HG03175 (cell line): ENCODE results near the gene CELSR1.

Experiments used
- ATAC-seq: cut with Tn5 transposase; IDR thresholded peaks from one replicate; pipeline ENCODE4 v1.9.1; 2021; ENCODE audit warnings: mild to moderate bottlenecking, moderate library complexity; ENCODE audit not compliant: unreplicated experiment

The CELSR1 gene

DNA sequence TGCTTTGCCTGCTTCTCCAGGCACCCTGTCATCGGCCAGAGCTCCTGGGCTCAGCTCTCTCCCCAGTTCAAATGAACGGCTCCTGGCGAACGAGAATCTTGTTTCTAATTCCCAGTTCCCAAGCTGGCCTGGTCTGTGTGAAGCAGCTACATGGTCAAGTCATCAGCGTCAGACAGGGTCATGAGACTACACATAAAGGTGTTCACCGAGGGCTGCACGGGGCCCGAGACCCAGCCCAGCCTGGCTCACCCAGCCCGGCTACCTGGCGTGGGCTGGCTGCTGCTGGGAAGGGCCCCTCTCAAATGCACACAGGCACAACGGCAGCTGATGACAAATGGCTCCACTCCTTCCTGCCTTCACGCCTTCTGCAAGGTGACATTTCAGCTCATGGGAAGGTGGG lies 14.6 kb upstream of the CELSR1 start:
- ATAC-seq, result no peak

DNA sequence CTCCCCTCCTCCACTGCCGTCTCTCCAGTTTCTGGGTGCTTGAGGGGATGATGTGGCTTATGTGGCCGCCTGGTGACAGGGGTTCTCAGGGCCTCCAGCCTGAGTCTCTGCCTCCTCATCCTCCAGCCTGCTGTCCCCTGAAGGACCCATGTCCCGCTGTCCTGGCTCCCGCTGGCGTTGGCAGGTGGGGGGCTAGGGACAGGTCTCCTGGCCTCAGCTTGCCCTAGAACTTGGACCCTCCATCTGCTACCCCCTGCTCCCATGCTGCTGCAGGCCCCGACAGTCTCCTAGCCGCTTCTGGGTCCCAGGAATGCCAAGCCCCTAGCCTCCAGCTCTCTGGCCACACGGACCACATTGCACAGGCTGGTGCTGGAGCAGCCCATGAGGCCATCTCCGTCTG lies 13.9 kb upstream of the CELSR1 start:
- ATAC-seq, result no peak

DNA sequence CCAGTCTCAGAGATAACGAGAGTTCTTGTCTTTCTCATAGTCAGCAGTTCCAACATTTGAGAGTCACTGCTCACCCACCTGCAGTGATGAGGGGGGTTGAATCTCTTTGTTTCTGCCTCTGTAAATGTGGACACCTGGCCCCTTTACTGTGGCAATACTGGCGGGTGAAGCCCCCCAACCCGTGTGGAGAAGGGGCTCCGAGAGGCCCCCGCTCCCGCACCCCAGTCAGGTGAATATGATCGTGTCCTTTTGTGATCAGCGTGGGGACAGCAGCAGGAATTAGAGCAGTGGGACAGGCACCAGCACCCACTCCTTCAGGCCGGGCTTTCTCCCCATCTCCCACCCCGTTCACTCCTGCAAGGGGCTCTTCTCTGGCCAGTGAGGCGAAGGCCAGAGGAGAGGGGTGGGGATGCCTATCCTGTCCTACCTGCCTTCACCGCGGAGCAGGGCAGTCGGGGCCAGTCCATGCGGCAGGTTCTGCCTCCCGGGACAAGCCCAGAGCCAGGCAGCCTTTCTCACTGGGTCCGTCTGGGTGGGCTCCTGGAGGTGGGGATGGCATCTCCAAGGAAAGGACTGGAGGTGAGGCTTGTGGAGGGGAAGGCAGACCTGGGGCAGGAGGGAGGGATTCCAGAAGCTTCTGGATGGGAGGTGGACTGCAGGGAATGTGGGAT lies 12.7 kb upstream of the CELSR1 start:
- no peak for ATAC-seq

DNA sequence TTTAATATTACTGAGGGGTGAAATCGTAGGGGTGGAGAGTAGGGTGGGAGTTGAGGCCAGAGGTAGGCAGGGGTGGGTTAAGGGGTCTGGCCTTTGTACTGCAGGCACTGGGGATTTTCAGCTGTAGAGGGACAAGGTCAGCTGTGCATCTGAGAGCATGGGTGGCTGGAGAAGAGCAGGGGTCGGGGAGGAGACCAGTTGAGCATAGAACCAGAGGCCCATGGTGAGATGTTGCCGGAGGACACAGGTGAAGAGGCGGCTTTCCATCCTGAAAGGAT lies 12.1 kb upstream of the CELSR1 start:
- ATAC-seq, result no peak

DNA sequence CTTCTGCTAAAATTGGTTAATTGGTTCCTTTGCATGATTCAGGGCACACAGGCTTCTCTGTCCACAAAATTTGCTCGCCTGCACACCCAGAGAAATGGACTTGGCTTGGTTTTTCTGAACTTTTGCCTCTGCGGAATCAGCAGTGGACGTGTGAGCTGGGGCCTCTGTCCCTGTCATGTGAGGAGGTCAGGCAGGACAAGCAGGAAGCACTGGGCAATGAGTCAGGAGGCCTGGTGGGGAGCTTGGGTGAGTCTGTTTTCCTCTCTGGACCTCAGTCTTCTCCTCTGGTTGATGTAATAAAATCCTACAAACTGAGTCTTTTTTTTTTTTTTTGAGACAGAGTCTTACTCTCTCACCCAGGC lies 10.4 kb upstream of the CELSR1 start:
- ATAC-seq, result no peak

DNA sequence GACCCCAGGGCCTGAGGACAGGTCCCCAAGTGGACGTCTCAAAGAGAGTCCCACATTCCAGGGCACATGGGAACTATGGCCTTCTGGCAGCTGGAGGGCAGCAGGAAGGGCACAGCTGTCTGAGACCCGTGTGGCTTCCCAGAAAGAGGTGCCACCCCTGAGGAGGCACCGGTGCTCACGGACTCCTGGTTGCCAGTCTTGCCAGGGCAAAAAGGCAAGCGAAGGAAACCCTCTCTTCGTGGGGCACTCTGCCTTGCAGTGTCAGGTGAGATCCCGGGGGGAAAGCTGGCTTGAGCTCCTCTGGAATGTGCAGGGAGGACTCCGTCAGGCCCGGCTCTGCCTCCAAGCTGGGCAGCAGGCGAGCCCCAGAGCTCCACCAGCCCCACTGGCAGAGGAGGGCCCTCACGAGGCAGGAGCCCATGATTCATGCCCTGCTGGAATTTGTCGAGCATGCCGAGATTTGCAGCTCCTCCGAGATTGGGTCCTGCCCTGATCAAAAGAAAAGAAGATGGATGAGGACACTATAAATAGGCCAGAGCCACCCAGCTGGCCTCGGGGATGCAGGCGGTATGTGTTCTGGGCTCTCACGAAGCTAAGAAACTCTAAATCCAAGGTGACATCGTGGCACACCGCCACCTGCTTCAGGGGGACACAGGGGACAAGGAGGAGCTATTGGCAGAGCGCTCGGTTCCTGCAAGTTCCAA lies 9.9 kb upstream of the CELSR1 start:
- ATAC-seq, result no peak

DNA sequence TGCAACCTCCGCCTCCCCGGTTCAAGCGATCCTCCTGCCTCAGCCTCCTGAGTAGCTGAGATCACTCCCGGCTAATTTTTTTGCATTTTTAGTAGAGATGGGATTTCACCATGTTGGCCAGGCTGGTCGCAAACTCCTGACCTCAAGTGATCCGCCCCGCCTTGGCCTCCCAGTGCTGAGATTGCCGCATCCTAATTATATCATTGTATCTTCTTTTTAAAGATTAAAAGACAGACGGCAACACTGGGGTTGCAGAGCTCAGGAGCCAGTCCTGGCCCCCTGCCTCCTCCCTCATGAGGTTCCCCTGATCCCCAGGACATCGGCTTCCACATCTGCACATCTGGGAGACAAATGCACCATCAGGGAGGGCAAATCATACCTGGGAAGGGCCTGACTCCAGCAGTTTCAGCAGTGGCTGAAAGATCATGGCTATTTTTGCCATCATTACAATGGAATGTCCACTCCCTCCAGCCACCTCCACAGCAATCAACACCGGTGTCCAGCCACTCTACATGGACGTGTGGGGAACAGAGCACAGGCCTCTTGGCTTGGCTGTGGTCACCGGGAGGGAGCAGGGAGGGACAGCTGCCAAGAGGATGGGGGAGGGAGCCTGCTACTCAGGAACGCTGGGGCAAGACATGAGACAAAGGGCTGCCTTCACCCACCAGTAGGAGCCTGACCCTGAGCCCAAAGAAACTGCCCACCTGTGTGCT lies 9.2 kb upstream of the CELSR1 start:
- ATAC-seq, result no peak

DNA sequence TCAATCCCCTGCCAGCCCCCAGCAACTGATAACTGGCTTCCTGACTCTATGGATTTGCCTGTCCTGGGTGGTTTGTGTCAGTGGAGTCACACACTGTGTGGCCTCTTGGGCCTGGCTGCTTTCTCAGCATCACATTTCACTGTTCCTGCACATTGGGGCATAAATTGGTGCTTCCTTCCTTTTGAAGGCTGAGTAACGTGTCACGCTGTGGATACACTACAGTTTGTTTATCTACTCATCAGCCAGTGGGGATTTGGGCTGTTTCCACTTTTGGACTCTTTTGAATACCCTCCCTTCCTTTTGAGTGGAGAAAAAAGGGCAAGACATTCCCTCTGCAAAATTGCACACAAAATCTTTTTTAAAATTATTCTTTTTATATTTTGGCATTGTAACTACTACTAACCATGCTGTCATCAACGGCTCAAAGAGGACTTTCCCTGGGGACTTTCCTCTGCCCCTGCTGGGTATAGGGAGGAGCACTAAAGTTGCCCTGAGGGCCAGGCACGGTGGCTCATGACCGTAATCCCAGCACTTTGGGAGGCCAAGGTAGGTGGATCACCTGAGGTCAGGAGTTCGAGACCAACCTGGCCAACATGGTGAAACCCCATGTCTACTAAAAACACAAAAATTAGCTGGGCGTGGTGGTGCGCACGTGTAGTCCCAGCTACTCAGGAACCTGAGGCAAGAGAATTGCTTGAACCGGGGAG lies 7.8 kb upstream of the CELSR1 start:
- no peak for ATAC-seq

DNA sequence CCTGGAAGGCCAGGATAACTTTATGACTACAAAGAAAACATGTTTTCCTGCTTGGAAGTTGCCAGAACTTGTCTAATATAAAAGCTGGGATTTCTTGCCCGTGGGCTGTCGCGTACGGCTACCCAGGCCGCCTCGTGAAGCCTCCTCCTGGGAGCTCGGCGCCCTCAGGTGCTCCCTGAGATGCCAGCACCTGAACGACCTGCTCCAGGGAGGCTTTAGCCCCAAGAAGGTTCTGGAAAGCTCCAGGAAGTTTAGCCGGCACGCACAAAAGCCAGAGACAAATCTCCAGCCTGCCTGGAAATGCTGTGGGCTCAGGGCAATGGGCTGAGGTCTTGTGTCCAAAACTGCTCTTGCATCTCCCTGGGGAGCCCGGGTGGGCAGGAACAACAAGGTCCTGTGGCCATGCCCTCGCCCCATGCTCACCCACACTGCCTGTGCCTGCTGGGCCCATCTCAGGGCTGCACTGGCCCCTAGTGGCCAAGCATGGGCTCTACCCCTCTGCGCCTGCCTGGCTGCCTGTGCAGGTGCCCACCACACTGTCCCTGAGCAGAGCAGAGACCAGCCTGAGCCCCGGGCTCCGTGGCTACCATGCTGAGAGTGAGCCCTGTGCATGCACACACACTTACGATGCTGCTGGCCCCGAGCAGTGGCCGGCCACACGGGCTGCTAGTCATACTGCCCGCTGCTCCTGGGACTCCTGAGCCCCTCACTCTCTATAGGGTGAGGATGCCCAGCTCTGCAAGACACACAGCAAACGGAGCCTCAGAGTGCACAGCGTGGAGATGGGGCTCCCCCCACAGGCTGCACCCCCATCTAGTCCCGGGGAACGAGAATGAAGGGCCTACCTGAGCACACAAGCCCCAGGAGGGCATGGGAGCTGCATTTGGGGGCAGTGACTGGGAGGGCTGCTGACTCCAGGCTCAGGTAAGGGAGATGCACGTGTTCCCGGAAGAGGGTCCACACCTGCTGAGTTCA lies 4.9 kb upstream of the CELSR1 start:
- peak; percentile 74 for ATAC-seq

DNA sequence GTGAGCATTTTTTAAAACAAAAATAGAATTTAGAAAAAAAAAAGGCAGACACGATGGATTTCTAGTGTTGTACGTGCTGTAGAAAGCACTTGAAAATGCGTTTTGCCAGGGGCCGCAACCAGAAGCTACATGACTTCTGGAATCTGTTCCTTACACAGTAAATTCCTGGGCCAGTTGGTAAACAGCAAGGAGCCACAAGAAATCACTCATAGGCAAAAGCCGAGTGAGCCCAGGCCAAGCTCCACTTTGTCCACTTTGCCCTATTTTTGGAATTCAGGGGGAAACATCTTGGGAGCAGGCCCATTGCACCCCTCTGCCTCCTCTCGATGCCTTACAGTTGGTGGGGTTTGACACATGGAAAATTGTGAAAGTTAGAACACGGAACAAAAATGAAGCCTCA lies 4.1 kb upstream of the CELSR1 start:
- no peak for ATAC-seq

DNA sequence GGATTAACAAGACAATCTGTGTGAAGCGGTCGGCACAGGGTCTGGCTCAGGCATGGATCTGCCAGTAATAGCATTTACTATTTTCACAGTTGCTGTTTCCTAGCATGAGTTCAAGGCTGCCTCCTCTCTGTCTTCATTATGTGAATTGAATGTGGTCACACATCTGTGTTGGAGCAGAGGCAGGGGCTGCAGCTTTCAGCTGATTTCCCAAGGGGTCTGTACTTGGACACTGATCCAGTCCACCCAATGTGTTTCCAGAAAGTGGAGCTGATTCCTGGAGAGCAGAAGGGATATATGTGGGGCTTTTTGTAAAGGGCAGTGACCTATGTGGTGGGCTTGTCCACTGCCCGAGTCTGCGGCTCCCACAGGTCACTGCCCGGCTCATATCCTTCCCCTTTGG lies 3.5 kb upstream of the CELSR1 start:
- no peak for ATAC-seq

DNA sequence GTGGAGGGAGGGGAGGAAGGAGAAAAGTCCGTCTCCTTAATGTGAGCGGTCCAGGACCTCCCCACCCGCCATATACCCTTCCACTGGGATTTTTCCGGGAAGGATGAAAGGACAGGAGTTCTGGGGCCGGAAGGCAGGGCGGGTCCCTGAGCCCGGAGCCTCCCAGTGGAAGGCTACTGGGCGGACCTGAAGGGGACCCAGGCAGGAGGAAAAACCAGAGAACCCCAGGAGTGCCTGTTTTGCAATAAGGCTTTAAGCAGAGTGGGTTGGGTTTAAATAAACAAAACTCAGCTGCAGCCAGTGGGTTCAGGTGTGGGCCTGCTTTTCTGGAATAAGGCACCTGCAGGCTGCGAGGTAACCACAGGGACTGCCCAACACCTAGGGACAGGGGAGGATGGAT lies 1.7 kb upstream of the CELSR1 start:
- no peak for ATAC-seq

DNA sequence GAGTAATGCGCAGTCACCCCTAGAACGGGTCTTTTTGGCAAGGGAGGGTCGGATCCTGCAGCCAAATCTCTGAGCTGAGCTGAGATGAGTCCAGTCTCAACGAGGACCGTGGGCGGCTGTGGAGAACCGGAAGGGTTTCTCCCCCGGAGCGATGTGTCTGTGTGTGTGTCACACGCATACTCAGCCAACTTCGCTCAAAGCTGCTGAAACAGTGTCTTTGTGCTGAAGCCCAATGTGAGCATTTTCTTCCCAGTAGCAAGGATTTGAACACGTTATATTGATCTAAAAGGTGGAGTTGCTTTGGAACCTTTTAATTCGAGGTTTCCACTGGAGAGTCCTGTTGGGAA lies 1.4 kb upstream of the CELSR1 start:
- no peak for ATAC-seq

DNA sequence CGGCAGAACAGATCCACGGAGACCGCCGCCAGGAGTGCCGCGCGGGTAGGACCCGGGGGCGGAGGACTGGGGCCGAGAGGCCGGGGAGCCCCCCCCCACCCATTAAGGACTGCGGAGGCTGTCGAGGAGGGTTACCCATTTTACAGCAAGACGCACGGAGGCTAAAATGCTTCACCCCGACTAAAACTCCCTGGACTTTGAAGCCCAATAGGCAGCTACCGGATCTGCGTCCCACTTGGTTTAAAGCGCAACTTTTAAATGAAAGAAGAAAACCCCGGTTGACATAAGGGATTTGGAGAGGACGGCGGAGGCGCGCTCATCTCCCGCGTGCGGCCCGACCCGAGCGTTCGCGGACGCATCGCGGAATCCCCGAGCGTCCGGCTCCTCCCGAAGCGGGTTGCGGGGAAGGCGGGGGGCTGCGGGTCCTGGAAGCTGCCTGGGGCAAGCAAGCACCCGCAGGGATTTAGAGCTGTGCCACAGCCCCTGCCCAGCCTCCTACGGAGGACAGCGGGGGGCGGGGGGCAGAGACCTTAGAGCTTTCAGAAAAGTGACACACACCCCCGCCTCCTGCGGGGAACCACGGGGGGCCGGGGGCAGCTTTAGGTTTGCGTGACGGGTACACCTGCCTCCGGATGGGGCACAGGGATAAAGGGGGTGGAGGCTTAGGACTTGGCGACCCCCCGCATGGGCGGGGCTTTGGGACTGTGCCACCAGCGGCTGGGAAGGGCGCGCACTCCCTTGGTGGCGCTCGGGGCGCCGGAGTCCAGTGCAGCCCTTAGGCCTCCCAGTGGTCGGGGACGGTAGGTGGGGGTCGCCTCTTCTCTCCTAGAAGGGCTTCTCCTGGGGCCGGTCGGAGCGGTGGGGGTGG lies 760 bp upstream of the CELSR1 start:
- no peak for ATAC-seq

DNA sequence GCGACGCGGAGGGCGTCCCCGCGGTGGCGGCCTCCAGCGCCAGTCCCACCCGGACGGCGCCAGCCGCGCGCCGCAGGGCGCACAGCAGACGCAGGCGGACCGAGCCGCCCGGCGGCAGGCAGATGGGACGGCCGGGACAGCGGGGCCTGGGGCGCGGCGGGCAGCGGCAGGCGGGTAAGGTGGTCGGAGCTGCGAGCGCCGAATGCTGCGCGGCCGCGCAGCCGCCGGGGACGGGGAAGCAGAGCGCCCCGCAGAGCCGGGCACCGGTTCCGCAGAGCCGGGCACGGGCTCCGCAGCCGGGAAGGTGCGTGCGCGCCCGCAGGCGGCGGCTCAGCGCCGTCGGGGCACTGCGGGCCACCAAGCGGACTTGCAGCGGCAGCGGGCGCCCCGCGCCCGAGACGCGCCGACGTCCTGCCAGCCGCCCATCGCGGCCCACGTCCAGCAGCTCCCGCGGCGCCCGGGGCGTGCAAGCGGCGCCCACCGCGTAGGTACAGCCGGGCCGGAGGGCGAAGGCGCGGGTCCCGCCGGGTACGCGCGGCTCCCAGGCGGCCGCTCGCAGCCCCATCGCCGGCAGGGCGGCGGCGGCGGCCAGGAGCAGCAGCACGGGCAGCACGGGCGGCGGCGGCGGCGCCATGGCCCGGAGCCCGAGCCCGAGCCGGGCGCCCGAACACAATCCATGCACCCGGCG lies 739 bp downstream of the CELSR1 start:
- ATAC-seq, result no peak

DNA sequence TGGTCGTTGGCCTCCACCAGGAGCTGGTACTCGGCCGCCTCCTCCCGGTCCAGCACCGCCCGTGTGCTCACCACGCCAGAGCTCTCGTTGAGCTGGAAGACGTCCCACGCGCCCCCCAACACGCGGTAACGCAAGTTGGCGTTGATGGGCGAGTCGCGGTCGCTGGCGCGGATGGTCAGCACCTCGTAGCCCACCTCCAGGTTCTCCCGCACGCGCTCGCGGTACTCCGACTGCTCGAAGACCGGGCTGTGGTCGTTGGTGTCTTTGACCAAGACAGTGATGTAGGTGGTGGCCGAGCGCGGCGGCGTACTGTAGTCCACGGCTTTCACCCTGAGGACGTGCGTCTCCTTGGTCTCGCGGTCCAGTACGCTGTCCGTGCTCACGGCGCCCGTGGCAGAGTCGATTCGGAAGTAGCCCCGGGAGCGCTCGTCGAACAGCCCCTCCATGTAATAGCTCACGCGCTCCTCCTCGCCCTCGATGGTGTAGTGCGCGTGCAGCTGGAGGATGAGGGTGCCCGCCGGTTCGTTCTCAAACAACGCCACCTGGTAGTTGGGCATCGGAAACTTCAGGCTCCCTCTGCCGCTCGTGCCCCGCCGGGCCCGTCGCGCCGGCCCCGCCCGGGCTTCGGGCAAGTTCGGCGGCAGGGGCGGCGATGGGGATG lies 1.4 kb downstream of the CELSR1 start:
- no peak for ATAC-seq

DNA sequence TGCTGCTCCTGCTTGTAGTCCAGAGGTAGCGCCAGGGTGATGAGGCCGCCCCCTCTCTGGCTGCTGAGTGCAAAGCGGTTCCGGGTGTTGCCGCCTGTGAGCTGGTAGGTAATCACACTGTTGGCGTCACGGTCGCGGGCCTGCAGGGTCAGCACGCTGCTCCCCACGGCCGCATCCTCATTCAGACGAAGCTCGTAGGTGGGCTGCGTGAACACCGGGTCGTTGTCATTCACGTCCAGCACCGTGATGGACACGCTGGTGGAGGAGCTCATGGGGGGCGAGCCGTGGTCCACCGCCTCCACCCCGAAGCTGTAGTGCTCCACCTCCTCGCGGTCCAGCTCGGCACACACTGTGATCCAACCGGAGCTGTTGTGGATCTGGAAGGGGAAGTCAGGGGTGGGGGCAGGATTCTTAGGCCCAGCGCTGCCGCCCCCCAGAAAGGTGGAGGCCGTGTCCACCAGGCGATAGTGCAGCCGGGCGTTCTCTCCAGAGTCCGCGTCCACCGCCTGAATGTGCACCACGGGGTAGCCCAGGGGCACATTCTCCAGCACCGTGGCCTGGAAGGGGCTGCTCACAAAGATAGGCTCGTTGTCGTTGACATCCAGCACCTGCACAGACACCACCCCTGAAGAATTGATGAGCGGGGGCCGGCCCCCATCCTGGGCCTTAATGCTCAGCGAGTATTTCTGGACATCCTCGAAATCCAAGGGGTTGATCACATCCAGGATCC lies 2.4 kb downstream of the CELSR1 start:
- no peak for ATAC-seq

DNA sequence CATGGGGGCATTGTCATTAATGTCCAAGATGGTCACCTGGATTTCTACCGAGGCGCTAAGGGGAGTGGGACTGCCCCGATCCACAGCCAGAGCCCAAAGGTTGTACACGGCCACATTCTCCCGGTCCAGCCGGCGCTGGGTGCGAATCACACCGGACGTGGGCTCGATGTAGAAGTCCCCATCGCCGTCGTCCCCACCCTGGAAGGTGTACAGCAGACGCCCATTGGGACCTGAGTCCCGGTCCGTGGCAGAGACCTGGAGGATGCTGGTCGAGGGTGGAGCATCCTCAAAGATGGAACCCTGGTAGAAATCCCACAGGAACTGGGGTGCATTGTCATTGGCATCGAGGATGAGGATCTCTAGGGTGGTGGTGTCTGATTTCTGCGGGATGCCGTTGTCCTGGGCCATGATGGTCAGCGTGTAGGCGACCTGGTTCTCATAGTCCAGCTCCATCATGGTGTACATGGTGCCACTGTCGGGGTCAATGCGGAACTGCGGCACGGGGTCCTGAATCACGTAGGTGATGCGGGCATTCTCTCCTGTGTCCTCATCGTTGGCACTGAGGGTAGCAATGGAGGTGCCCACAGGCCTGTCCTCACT lies 3.1 kb downstream of the CELSR1 start:
- ATAC-seq, result no peak
